ENCODE data around the gene TRAPPC14. TPM values are rescaled to one million over a fixed set of nuclear protein-coding genes. Genes with fewer than 3 reads are reported as not detected.

Gene TRAPPC14
- total and polyA plus RNA-seq, 2 of the 13 experiments (the other 11 are each of a cell fraction or from before 2014, with no cell fraction given): 4.7 to 9.6 TPM

GRCh38 chr7:100191775-100192174, 33.3 kb upstream of the TRAPPC14 start:
- no peaks in the 10 kb centered on the region for H3K36me3 ChIP-seq (replicated peaks in 1 of 2; ENCODE audit: control insufficient read depth in 1 of 2, insufficient read depth in 2 of 2, low read length in 2 of 2)
- no peak overlapping the region for H3K9ac ChIP-seq (ENCODE audit: insufficient read depth, low read depth, low read length)
- in situ Hi-C loops (cut with HindIII; ENCODE audit: extremely low pct_ligation_motif_present, low pct_unique_long_range_greater_than_20kb): no loop called here
- no peak overlapping the region for H2AFZ ChIP-seq (ENCODE audit: low read length)
- no peak overlapping the region for H3K4me3 ChIP-seq (replicated peaks in 1 of 3; ENCODE audit: insufficient read depth in 1 of 3, low read depth in 2 of 3, low read length in 3 of 3)
- H3K79me2 ChIP-seq (ENCODE audit: insufficient read depth, low read length): no peaks in the 10 kb centered on the region
- no peak for DNase-seq (ENCODE audit: low spot score)
- CTCF ChIA-PET (ENCODE audit: low intra/inter-chr PET ratio, low total read pairs): no interaction called here
- H3K27me3 ChIP-seq (ENCODE audit: control insufficient read depth in 1 of 2, insufficient read depth in 2 of 2, low read length in 2 of 2): peaks cover 1 to 4% of the 10 kb centered on the region in 2 experiments; a peak in 2 of 5 replicates
- ATAC-seq: no peak
- POLR2A ChIA-PET: no interaction called here
- intact Hi-C loops (cut with micrococcal nuclease; ENCODE audit: unreplicated experiment): no loop called here
- no peak for FAIRE-seq
- H3K27ac ChIP-seq (ENCODE audit: extremely low read length, insufficient read depth, low read length): no peak overlapping the region
- H3K4me1 ChIP-seq (ENCODE audit: insufficient read depth, low read length): peaks cover 8% of the 10 kb centered on the region; the same call in 1 of the 2 replicates
- WGBS (ENCODE audit: low lambda C conversion rate): 30% methylated on average over 2 of the region's 2 CpGs
- TF ChIP-seq HNRNPH1 (optimal IDR thresholded peaks at IDR 0.05; ENCODE audit: low read depth, low read length): no peak
- TF ChIP-seq, protein P1, sequence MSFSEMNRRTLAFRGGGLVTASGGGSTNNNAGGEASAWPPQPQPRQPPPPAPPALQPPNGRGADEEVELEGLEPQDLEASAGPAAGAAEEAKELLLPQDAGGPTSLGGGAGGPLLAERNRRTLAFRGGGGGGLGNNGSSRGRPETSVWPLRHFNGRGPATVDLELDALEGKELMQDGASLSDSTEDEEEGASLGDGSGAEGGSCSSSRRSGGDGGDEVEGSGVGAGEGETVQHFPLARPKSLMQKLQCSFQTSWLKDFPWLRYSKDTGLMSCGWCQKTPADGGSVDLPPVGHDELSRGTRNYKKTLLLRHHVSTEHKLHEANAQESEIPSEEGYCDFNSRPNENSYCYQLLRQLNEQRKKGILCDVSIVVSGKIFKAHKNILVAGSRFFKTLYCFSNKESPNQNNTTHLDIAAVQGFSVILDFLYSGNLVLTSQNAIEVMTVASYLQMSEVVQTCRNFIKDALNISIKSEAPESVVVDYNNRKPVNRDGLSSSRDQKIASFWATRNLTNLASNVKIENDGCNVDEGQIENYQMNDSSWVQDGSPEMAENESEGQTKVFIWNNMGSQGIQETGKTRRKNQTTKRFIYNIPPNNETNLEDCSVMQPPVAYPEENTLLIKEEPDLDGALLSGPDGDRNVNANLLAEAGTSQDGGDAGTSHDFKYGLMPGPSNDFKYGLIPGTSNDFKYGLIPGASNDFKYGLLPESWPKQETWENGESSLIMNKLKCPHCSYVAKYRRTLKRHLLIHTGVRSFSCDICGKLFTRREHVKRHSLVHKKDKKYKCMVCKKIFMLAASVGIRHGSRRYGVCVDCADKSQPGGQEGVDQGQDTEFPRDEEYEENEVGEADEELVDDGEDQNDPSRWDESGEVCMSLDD (CRISPR knock-in tag; IDR thresholded peaks at IDR 0.05; ENCODE audit: borderline replicate concordance): no peak
- TF ChIP-seq RBFOX2 (IDR thresholded peaks at IDR 0.05; ENCODE audit: low read depth, low read length): no peak
- no peak for TF ChIP-seq ZBTB7B (CRISPR knock-in tag; IDR thresholded peaks at IDR 0.05)
- TF ChIP-seq ZNF678 (CRISPR knock-in tag; IDR thresholded peaks at IDR 0.05): no peak
- no peak for TF ChIP-seq SYNCRIP (IDR thresholded peaks at IDR 0.05; ENCODE audit: insufficient read depth, low read depth, low read length)
- no peak for TF ChIP-seq ZNF629 (CRISPR knock-in tag; conservative IDR thresholded peaks at IDR 0.05)
- no peak for TF ChIP-seq ZNF672 (CRISPR knock-in tag; IDR thresholded peaks at IDR 0.05)
- TF ChIP-seq, protein P2, sequence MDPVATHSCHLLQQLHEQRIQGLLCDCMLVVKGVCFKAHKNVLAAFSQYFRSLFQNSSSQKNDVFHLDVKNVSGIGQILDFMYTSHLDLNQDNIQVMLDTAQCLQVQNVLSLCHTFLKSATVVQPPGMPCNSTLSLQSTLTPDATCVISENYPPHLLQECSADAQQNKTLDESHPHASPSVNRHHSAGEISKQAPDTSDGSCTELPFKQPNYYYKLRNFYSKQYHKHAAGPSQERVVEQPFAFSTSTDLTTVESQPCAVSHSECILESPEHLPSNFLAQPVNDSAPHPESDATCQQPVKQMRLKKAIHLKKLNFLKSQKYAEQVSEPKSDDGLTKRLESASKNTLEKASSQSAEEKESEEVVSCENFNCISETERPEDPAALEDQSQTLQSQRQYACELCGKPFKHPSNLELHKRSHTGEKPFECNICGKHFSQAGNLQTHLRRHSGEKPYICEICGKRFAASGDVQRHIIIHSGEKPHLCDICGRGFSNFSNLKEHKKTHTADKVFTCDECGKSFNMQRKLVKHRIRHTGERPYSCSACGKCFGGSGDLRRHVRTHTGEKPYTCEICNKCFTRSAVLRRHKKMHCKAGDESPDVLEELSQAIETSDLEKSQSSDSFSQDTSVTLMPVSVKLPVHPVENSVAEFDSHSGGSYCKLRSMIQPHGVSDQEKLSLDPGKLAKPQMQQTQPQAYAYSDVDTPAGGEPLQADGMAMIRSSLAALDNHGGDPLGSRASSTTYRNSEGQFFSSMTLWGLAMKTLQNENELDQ (CRISPR knock-in tag; IDR thresholded peaks at IDR 0.05; ENCODE audit: borderline replicate concordance): no peak
- no peak for TF ChIP-seq HDAC2 (CRISPR knock-in tag; IDR thresholded peaks at IDR 0.05)
- no peak for TF ChIP-seq FLYWCH1 (CRISPR knock-in tag; IDR thresholded peaks at IDR 0.05)
- no peak for TF ChIP-seq ZNF646 (CRISPR knock-in tag; IDR thresholded peaks at IDR 0.05)
- no peak for TF ChIP-seq ISL2 (CRISPR knock-in tag; IDR thresholded peaks at IDR 0.05)
- BruUV-seq (replicated peaks): no TSS peak
- H4K20me1 ChIP-seq (ENCODE audit: insufficient read depth, low read length): no peaks in the 10 kb centered on the region
- no peak overlapping the region for H3K4me2 ChIP-seq (ENCODE audit: low read depth, low read length)
- no peaks in the 10 kb centered on the region for H3K9me3 ChIP-seq (ENCODE audit: low read length)

All from HepG2 (cell line).